Cardiac muscle cell (in vitro differentiated cells and primary cell): ENCODE results near the gene SENP7. TPM values are rescaled to one million over a fixed set of nuclear protein-coding genes. Genes with fewer than 3 reads are reported as not detected.

ENCODE experiments used
- DNase-seq, 2 donors: peaks; one replicate each; pipeline versions ENCODE4 v3.0.0 to v3.0.0-alpha.2; 2010 to 2017; ENCODE audit warnings: low read depth in 1 of 2, low spot score in 1 of 2
- H3K27ac ChIP-seq: fragments of 200-600 bp; sonication (generic); 2 replicates; pipeline ENCODE4 v1.5.1; 2016
- H3K27me3 ChIP-seq: fragments of 200-600 bp; sonication (generic); 2 replicates; pipeline ENCODE4 v1.6.0; 2016; ENCODE audit warnings: control low read depth
- H3K36me3 ChIP-seq: fragments of 200-600 bp; sonication (generic); 2 replicates; pipeline ENCODE4 v1.5.1; 2016; ENCODE audit warnings: control low read depth
- H3K4me1 ChIP-seq: fragments of 200-600 bp; sonication (generic); 2 replicates; pipeline ENCODE4 v1.8.1; 2017; ENCODE audit warnings: low read depth, mild to moderate bottlenecking, mixed run types
- H3K4me3 ChIP-seq: fragments of 200-600 bp; sonication (generic); 2 replicates; pipeline ENCODE4 v1.5.1; 2016; ENCODE audit warnings: mild to moderate bottlenecking
- H3K9me3 ChIP-seq: fragments of 200-600 bp; sonication (generic); 2 replicates; pipeline ENCODE4 v1.5.1; 2017; ENCODE audit warnings: low read depth, mild to moderate bottlenecking, control low read depth
- polyA plus RNA-seq: library from polyadenylated mRNA; unstranded; fragments of >200 nt; fragmentation: Nextera tagmentation; extraction: Ambion mirVana; gene quantifications from 2 replicates; pipeline ENCODE4 v1.2.1, GENCODE V29; 2016
- total RNA-seq: library from RNA; depleted of rRNA; stranded (reverse); fragments of >200 nt; gene quantifications from 2 replicates; pipeline ENCODE4 v1.2.3, GENCODE V29; 2016
- TF ChIP-seq, protein P1 (sequence below): IDR thresholded peaks from 2 replicates; pipeline ENCODE4 v1.5.1; 2012; ENCODE audit warnings: low read depth, mild to moderate bottlenecking, low read length

The SENP7 gene
- total and polyA plus RNA-seq, 2 experiments from 2014 or later = 8.2 to 18.9 TPM

DNA sequence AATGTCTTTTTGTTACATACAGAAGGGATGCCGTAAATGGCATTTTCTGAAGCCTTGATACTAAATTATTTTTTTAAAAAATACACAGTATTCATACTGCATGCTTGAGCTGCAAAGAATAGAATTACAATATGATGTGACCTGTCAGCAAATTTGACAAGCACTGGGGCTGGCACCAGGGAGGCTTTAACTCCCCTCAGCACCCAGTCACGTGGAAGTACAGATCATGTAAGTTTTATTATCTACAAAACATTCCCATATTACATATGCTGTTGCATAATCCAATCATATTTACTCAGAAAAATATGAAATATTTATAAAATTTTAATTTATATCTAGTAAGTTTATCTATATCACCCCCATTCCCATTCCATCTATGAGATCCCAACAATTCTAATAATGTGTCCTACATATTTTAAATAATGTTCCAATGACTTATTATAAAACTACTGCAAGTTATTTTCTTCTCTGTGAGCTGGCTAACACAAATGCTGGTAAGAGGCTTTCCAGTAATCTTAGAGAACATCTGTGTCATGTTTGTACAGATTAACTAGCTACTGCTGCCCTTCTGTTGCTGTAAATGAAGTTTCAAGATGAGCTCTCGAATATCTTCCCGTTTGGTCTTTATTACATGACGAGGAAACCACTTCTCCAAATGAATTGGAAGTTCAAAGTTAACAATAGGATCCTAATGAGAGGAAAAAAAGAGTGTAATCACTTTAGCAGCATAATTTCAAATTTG is 187.4 kb downstream of the SENP7 start:
- peaks cover 16% of the 10 kb centered on the region for H3K36me3 ChIP-seq
- no peak overlapping the region for H3K4me3 ChIP-seq
- TF ChIP-seq, protein P1, sequence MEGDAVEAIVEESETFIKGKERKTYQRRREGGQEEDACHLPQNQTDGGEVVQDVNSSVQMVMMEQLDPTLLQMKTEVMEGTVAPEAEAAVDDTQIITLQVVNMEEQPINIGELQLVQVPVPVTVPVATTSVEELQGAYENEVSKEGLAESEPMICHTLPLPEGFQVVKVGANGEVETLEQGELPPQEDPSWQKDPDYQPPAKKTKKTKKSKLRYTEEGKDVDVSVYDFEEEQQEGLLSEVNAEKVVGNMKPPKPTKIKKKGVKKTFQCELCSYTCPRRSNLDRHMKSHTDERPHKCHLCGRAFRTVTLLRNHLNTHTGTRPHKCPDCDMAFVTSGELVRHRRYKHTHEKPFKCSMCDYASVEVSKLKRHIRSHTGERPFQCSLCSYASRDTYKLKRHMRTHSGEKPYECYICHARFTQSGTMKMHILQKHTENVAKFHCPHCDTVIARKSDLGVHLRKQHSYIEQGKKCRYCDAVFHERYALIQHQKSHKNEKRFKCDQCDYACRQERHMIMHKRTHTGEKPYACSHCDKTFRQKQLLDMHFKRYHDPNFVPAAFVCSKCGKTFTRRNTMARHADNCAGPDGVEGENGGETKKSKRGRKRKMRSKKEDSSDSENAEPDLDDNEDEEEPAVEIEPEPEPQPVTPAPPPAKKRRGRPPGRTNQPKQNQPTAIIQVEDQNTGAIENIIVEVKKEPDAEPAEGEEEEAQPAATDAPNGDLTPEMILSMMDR = no peak

DNA sequence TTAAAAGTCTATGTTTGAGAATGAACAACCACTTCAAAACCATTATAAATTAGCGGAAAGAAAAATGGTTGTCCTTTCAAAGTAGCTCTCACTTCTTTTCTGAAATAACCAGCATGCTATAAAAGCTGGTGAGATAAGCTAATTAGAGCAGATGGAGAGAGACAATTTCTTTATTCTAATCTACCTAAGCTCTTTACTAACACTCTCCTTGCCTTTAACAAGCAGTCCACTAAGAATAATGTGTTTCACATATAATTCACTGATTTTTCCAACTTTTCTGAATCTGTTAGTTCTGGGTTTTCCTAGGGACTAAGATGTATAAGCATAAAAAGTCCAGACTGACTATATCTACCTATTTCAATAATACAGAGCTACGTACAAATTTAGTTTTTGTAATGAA is 192.5 kb downstream of the SENP7 start, which contains the start of gene IMPG2:
TSS of gene IMPG2 (minus strand) at position 101 of the 400 bp plus-strand sequence. CDS start 203 bp downstream, outside the sequence.
- no peaks in the 10 kb centered on the region for H3K27me3 ChIP-seq
- TF ChIP-seq, protein P1 = no peak
- H3K4me1 ChIP-seq = no peaks in the 10 kb centered on the region
- H3K4me3 ChIP-seq = no peak within 1 kb of the TSS
- no peaks in the 10 kb centered on the region for H3K9me3 ChIP-seq
- H3K27ac ChIP-seq = no peak within 1 kb of the TSS
- DNase-seq = no peak
- H3K36me3 ChIP-seq = no peaks in the 10 kb centered on the region

More for the DNA sequence above, 187.4 kb downstream of the SENP7 start:
- H3K27me3 ChIP-seq = no peaks in the 10 kb centered on the region
- H3K9me3 ChIP-seq = no peaks in the 10 kb centered on the region
- no peak for DNase-seq
- H3K27ac ChIP-seq = no peak overlapping the region
- no peaks in the 10 kb centered on the region for H3K4me1 ChIP-seq

DNA sequence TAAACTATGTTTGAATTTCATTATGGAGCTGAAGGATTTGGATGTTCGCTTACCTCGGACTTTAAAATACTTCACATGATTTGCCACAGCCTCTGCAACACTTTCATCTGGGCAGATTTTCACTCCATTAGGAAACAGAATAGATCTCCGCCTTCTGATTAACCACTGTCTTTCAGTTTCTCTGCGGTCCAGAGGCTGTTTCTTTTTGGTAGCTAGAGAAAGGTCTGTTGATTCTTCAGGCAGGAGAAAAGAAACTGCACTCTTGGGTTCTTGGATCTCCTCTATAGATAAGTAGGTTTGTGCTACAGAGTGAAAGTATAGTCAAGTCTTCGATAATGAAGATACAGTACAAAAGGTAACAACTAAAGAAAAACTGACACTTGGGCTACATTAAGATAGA is 193.5 kb downstream of the SENP7 start:
- no peak for DNase-seq

DNA sequence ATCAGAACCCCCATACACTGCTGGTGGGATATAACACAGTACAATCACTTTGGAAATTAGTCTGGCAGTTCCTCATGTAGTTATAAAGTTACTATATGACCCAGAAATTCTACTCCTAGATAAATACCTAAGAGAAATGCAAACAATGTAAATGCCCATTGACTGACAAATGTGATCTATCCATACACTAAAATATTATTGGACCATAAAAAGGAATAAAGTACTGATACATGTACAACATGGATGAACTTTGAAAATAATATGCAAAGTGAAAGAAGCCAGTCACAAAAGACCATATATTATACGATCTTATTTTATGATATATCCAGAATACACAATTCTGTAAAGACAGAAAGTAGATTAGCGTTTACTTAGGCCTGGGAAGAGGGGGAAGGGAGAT is 200.5 kb downstream of the SENP7 start:
- no peaks in the 10 kb centered on the region for H3K27me3 ChIP-seq
- H3K9me3 ChIP-seq = no peaks in the 10 kb centered on the region
- H3K4me3 ChIP-seq = no peak overlapping the region
- H3K36me3 ChIP-seq = no peaks in the 10 kb centered on the region
- no peak overlapping the region for H3K27ac ChIP-seq
- TF ChIP-seq, protein P1 = no peak
- no peaks in the 10 kb centered on the region for H3K4me1 ChIP-seq
- DNase-seq = no peak

More for the DNA sequence above, 193.5 kb downstream of the SENP7 start:
- Histone ChIP-seq H3K4me1 (no peaks in the 10 kb centered on the region), H3K4me3 (no peak overlapping the region), H3K36me3 (no peaks in the 10 kb centered on the region), H3K27ac (no peak overlapping the region), H3K9me3 (no peaks in the 10 kb centered on the region), H3K27me3 (no peaks in the 10 kb centered on the region)
- TF ChIP-seq, protein P1 = no peak

DNA sequence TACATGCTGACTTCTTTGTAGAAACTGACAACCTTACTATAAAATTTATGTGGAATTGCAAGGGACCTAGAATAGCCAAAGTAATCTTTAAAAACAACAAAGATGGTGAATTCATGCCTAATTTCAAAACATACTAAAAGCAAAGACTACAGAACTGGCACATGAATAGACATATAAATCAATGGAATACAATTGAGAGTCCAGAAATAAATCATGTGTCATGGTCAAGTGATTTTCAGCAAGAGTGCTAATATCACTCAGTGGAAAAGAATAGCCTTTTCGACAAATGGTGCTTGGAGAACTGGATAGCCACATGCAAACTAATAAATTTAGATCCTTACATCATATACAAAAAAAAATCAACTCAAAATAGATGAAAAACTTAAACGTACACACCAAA is 201.3 kb downstream of the SENP7 start:
- H3K27me3 ChIP-seq = no peaks in the 10 kb centered on the region
- H3K9me3 ChIP-seq = no peaks in the 10 kb centered on the region
- no peak overlapping the region for H3K4me3 ChIP-seq
- TF ChIP-seq, protein P1 = no peak
- no peaks in the 10 kb centered on the region for H3K36me3 ChIP-seq
- no peaks in the 10 kb centered on the region for H3K4me1 ChIP-seq
- H3K27ac ChIP-seq = no peak overlapping the region
- no peak for DNase-seq
